HepG2 (cell line): Measurements from ENCODE around the gene CHP1. TPM values are rescaled to one million over a fixed set of nuclear protein-coding genes. Genes with fewer than 3 reads are reported as not detected.

Source experiments
- ATF5 ChIP-seq: sonication (generic); formaldehyde crosslinking; IDR thresholded peaks from 2 replicates; pipeline ENCODE4 v1.4.0; 2020; ENCODE audit warnings: mild to moderate bottlenecking, low read depth, missing genetic modification reagents
- BHLHE40 ChIP-seq: IDR thresholded peaks from 2 replicates; pipeline ENCODE4 v1.6.1; 2011; ENCODE audit warnings: low read length, improper control_type of control experiment
- CCAR2 ChIP-seq: fragments of 200-400 bp; formaldehyde crosslinking; optimal IDR thresholded peaks from 2 replicates; pipeline ENCODE3; 2018; ENCODE audit warnings: low read depth, mild to moderate bottlenecking, low read length, moderate library complexity
- FOXM1 ChIP-seq: sonication (generic); formaldehyde crosslinking; IDR thresholded peaks from 2 replicates; pipeline ENCODE4 v1.5.0; 2020; ENCODE audit warnings: missing genetic modification reagents
- GFI1 ChIP-seq: sonication (generic); formaldehyde crosslinking; IDR thresholded peaks from 2 replicates; pipeline ENCODE4 v1.5.0; 2020; ENCODE audit warnings: missing genetic modification reagents, mild to moderate bottlenecking, borderline replicate concordance
- IRF1 ChIP-seq: sonication (generic); formaldehyde crosslinking; IDR thresholded peaks from 2 replicates; pipeline ENCODE4 v1.4.0; 2020; ENCODE audit warnings: low read depth, mild to moderate bottlenecking, missing genetic modification reagents
- PBX2 ChIP-seq: IDR thresholded peaks from 2 replicates; pipeline ENCODE4 v1.6.1; 2016; ENCODE audit warnings: control low read depth
- PRDM10 ChIP-seq: sonication (generic); formaldehyde crosslinking; IDR thresholded peaks from 2 replicates; pipeline ENCODE4 v1.4.0; 2020; ENCODE audit warnings: low read depth, missing genetic modification reagents
- PRPF4 ChIP-seq: fragments of 200-400 bp; formaldehyde crosslinking; IDR thresholded peaks from 2 replicates; pipeline ENCODE4 v1.6.1; 2016; ENCODE audit warnings: low read length, low read depth; ENCODE audit not compliant: poor library complexity, severe bottlenecking
- SATB2 ChIP-seq: sonication (generic); formaldehyde crosslinking; IDR thresholded peaks from 2 replicates; pipeline ENCODE4 v1.5.0; 2020; ENCODE audit warnings: missing genetic modification reagents
- ZFP37 ChIP-seq: sonication (generic); formaldehyde crosslinking; IDR thresholded peaks from 2 replicates; pipeline ENCODE4 v1.4.0; 2020; ENCODE audit warnings: missing genetic modification reagents, borderline replicate concordance
- ZMYM4 ChIP-seq: sonication (generic); formaldehyde crosslinking; IDR thresholded peaks from 2 replicates; pipeline ENCODE4 v1.8.1; 2023; ENCODE audit warnings: mild to moderate bottlenecking, missing genetic modification reagents
- ZNF224 ChIP-seq: sonication (generic); formaldehyde crosslinking; IDR thresholded peaks from 2 replicates; pipeline ENCODE4 v1.5.0; 2020; ENCODE audit warnings: mild to moderate bottlenecking, missing genetic modification reagents
- ZNF468 ChIP-seq: sonication (generic); formaldehyde crosslinking; IDR thresholded peaks from 2 replicates; pipeline ENCODE4 v1.8.0; 2022; ENCODE audit warnings: mild to moderate bottlenecking, moderate library complexity, missing genetic modification reagents
- ZNF577 ChIP-seq: sonication (generic); formaldehyde crosslinking; IDR thresholded peaks from 2 replicates; pipeline ENCODE4 v1.4.0; 2020; ENCODE audit warnings: mild to moderate bottlenecking, low read depth, missing genetic modification reagents, borderline replicate concordance
- ZNF672 ChIP-seq: sonication (generic); formaldehyde crosslinking; IDR thresholded peaks from 2 replicates; pipeline ENCODE4 v1.8.1; 2022; ENCODE audit warnings: missing genetic modification reagents
- ZNF704 ChIP-seq: sonication (generic); formaldehyde crosslinking; IDR thresholded peaks from 2 replicates; pipeline ENCODE4 v1.8.1; 2023; ENCODE audit warnings: mild to moderate bottlenecking, inconsistent platforms, moderate library complexity, missing genetic modification reagents, borderline replicate concordance
- polyA plus RNA-seq, 8 experiments: library from polyadenylated mRNA; depleted of rRNA in 3 of 8; stranded (reverse) in 7 of 8; unstranded in 1 of 8; fragments of >200 nt; fragmentation: Illumina TruSeq in 4 of 8; extraction: Trizol in 4 of 8; gene quantifications; 2 replicates each; pipeline versions ENCODE4 v1.2.1 to v1.2.3, GENCODE V29; 2011 to 2016; ENCODE audit warnings: low read depth in 4 of 8, missing spikeins in 1 of 8, mixed read lengths in 1 of 8; ENCODE audit not compliant: insufficient read depth in 1 of 8
- total RNA-seq, 5 experiments: library from RNA; depleted of rRNA; stranded (reverse); fragments of >200 nt; fragmentation: Illumina TruSeq; extraction: Trizol; gene quantifications; 2 replicates each; pipeline ENCODE4 v1.2.3, GENCODE V29; 2016; ENCODE audit warnings: low read depth in 1 of 5
- TF ChIP-seq, protein P1 (sequence below): sonication (generic); formaldehyde crosslinking; IDR thresholded peaks from 2 replicates; pipeline ENCODE4 v1.4.0; 2020; ENCODE audit warnings: missing genetic modification reagents, borderline replicate concordance

The CHP1 gene
- total and polyA plus RNA-seq, 2 of the 13 experiments (the other 11 are each of a cell fraction or from before 2014, with no cell fraction given) = 49.6 to 76.4 TPM

DNA sequence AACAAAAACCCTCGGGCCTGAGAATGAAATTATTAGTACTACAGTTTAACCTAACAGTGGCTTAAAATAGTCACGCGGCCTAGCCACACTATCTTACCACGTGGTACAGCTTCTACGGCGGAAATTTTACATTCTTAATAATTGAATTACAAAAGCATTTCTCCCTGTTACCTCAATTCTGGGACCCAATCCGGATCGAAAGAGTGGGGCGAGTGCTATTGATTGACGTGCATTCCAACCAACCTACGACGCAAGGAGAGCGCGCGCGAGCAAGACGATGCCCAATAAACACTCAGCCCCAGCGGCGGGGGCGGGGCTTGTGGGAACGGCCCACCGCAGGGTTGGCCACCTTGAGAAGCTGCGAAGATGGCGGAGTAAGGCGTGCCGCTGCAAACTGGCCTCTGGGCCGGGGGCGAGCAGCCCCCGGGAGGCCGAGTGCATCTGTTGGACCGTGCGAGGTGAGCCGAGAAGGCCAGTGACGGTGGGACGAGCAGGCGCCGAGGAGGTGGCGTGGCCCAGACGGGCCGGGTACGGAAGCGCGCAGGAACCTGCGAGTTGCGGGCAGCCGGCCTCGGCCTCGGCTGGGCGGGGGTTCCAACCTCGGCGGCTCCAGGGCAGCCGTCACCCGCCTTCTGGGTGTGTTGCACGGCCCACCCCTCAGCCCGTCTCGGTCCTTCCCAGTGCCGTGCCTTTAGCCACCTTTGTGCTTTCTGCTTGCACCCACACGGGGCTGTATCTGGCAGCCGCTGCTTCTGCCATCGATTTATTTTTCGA is 52.8 kb downstream of the CHP1 start (continued):
- TF ChIP-seq CCAR2 (no peak), BHLHE40 (no peak), SATB2 (CRISPR knock-in tag) (no peak), IRF1 (CRISPR knock-in tag) (no peak), ZFP37 (CRISPR knock-in tag) (no peak), PBX2 (CRISPR knock-in tag) (peak; percentile 99), GFI1 (no peak; the same call in 1 of the 2 replicates), ZMYM4 (CRISPR knock-in tag) (peak; percentile 66; the same call in 1 of the 2 replicates), ZNF704 (peak; percentile 61; the same call in 1 of the 2 replicates), PRDM10 (CRISPR knock-in tag) (0 out of 2 replicates have a peak, but pooled peaks have one; percentile 54), ZNF577 (CRISPR knock-in tag) (peak; percentile 31; the same call in 1 of the 2 replicates), ZNF224 (CRISPR knock-in tag) (no peak), ATF5 (no peak), PRPF4 (no peak), ZNF468 (CRISPR knock-in tag) (no peak), FOXM1 (no peak), ZNF672 (CRISPR knock-in tag) (no peak)
- TF ChIP-seq, protein P1, sequence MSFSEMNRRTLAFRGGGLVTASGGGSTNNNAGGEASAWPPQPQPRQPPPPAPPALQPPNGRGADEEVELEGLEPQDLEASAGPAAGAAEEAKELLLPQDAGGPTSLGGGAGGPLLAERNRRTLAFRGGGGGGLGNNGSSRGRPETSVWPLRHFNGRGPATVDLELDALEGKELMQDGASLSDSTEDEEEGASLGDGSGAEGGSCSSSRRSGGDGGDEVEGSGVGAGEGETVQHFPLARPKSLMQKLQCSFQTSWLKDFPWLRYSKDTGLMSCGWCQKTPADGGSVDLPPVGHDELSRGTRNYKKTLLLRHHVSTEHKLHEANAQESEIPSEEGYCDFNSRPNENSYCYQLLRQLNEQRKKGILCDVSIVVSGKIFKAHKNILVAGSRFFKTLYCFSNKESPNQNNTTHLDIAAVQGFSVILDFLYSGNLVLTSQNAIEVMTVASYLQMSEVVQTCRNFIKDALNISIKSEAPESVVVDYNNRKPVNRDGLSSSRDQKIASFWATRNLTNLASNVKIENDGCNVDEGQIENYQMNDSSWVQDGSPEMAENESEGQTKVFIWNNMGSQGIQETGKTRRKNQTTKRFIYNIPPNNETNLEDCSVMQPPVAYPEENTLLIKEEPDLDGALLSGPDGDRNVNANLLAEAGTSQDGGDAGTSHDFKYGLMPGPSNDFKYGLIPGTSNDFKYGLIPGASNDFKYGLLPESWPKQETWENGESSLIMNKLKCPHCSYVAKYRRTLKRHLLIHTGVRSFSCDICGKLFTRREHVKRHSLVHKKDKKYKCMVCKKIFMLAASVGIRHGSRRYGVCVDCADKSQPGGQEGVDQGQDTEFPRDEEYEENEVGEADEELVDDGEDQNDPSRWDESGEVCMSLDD = 0 out of 2 replicates have a peak, but pooled peaks have one; percentile 16
